Activated CD8-positive, alpha-beta memory T cell treated with anti-CD3 and anti-CD28 coated beads for 24 hours (primary cell): ENCODE measurements around the gene BMP7.

ENCODE experiments used
- DNase-seq: peaks from one replicate; pipeline ENCODE4 v3.0.0-alpha.2; 2020

Gene BMP7

DNA sequence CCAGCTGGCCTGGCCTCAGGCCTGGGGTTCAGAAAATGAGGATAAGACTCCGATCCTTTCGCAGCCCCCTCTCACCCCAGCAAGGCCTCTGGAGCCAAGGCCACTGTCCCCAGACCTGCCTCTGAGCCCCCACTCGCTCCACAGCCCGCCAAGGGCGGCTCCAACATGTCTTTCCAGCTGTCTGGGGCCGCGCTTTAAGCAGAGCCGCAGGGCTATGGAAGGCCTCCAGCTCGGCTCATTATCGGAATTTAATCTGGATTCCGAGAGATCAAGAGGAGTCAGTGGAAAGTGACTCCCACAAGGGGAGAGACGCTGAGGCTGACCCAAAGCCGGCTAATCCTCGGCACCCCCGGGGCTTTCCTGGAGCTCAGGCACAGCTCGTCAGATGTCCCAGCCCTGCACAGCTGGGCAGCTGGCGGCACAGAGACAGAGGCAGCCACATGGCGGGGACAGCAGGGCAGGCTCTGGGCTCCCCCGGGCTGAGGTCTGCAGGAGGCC lies 41.8 kb downstream of the BMP7 start:
- no peak for DNase-seq

- DNase-seq = no peak
These were observed 42.6 kb downstream of the BMP7 start for GRCh38 chr20:57223648-57224489.

- DNase-seq = no peak
These were observed 43.9 kb downstream of the BMP7 start for GRCh38 chr20:57222631-57222950.

GRCh38 chr20:57221916-57222630 lies 44.4 kb downstream of the BMP7 start:
- DNase-seq = no peak

DNA sequence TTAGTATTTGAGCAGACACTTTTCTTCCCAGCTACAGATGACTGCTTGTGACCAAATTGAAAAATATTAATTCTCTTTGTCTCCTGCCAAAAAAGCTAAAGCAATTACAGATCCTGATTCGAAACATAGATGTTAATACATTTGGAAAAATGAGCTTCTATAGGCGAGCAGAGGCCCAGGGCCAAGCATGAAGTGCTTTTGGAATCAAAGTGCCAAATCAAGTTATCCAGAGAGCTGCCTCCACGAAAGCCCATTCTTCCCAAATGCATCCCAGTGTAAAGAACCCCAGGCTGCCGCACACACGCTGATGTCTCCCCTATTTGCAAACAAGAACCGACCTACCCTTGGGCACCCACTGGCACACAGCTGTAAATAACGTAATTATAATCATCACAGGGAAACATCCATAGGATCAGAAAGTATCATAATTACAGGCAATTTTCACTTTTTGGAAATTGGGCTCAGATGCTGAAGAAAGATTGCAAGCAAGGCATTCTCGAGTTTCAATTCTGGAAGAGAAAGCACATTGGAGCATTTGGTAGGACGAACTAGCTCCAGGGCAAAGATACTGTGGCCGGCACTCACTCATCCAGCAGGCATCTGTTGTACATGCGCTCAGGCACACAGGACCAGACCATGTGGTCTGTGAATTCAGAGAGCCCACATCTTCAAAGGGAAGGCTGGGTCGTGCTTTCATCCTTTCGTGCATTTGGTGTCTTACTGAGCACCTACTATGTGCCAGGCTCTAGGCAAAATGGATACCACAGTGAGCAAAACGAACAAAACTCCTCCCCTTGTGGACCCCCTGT lies 45.9 kb downstream of the BMP7 start:
- DNase-seq = no peak

DNA sequence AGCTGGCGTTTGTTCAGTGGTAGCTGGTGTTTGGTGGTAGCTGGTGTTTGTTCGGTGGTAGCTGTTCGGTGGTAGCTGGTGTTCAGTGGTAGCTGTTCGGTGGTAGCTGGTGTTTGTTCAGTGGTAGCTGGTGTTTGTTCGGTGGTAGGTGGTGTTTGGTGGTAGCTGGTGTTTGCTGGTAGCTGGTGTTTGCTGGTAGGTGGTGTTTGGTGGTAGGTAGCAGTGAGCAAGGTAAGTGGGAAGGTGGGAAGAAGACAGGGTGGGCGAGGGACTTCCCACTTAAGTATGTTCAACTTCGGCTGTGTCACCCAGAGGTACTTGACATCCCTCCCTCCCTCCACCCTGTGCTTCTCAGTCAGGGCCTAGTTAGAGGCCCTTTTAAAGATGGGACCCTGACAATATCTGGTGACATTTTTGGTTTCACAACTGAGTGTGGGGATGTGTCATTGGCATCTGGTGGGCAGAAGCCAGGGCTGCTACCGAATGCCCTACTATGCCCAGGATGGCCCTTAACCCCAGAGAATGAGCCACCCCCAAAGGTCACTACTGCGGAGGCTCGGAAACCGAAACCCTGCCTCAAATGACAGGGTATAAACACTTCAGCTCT lies 47.3 kb downstream of the BMP7 start:
- no peak for DNase-seq

GRCh38 chr20:57218489-57218888 lies 48.0 kb downstream of the BMP7 start:
- DNase-seq = no peak

DNA sequence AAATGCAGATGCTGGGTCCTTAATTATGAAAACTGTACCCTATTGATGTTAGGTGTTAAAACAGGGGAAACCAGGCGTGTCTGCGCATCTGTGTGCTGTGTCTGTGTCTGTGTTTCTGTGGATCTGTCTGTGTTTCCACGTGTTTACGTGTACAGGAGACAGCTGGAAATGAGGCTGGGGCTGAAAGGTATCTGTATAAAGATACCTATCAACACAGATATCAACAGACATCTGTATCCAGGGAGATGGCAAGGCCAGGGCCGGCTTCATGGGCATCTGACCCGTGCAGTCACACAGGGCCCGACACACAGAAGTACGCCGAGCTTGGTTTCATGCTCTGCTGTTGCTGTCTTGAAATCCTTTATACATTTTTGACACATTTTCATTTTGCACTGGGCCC lies 48.6 kb downstream of the BMP7 start:
- DNase-seq = no peak

GRCh38 chr20:57216669-57217068 lies 49.8 kb downstream of the BMP7 start:
- DNase-seq = no peak

- DNase-seq = no peak
These were observed 50.5 kb downstream of the BMP7 start for GRCh38 chr20:57215826-57216471.

- no peak for DNase-seq
These were observed 51.0 kb downstream of the BMP7 start for GRCh38 chr20:57215426-57215825.

DNA sequence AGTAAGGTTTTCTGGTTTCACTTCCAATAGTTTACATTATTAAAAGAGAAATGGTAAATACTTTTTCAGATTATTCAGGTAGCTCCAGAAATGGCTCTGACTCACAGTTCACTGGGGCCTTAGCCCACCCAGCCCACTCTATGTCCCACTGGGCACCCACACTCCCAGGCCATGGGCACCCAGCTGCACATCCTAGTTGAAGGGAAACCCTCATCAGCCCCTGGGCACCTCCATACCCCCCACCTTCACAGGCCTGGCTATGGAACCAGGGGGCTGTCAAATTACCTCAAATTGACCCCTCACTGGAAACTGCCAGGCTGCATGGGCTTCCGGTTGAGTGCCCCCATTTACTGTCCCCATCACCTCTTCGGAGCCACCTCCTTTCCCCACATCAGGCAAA lies 51.5 kb downstream of the BMP7 start:
- DNase-seq = no peak

GRCh38 chr20:57214427-57214826 lies 52.0 kb downstream of the BMP7 start:
- DNase-seq = no peak

DNA sequence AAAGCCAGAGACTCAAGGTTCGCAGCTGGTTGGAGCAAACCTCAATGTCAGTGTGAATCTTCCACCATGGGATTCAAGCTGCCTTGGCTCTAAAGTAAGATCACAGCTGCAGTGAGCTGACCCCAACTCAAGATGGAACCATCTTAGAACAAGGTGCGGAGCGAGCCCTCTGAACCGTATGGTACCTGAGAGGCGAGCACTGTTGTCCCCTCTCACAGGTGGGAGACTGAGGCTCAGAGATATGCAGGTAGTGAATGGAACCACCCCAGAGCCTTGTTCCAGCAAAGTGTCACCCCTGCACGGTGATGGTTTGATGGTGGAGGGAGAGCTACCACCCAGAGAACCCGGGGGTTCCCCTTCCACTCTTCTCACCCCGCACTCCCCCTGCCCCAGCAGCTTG lies 52.5 kb downstream of the BMP7 start:
- DNase-seq = no peak

DNA sequence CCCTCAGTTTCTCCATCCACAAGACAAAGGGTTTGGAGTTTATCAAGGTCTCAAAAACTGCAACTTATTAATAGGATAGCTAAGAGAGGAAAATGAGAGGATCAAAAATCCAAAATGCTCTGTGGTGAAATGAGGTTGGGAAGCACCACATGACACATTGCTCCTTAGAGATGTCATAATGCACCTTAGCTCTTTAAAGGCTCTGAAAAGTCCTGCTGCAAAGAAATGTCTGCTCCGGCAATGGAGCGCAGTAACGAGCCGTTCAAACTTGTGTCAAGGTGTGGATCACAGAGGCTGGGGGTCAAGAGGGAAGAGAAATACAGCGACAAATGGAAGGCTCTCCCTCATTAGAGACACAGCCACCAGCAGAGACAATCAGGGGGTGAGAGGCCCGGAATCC lies 53.1 kb downstream of the BMP7 start:
- DNase-seq = no peak

DNA sequence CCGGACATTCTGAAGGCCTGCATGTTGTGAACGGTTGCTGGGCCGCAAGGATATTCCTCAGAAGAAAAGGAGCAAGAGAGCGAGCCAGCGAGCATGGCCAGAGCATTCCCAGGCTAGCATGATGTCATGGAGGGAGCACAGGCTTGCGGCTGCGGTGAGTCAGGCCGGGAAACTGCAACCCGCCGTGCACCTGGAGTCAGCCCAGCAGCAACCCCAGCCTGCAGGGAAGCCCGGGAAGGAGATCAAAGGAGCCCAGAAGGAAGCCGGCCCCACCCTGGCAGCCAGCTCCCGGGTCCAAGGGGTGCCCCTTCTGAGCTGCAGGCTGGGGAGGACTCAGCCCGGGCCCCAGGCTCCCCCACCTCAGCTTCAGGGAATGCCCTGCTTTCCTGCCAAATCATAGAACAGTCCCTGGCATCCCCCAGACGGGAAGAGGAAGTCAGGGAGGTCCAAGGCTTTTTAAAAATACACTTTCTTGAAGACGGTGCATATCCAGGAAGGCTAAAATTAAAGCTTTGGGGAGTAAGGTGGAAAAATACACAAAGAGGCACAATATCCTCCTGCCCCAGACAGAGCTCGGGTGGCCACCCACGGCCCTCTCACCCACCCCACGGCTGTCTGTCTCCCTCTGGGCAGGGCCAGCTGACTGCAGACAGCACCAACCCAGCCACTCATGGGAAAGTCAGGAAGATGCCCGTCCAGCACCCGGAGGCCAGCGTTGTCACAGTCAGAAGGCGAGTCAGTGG lies 53.7 kb downstream of the BMP7 start:
- DNase-seq = no peak

DNA sequence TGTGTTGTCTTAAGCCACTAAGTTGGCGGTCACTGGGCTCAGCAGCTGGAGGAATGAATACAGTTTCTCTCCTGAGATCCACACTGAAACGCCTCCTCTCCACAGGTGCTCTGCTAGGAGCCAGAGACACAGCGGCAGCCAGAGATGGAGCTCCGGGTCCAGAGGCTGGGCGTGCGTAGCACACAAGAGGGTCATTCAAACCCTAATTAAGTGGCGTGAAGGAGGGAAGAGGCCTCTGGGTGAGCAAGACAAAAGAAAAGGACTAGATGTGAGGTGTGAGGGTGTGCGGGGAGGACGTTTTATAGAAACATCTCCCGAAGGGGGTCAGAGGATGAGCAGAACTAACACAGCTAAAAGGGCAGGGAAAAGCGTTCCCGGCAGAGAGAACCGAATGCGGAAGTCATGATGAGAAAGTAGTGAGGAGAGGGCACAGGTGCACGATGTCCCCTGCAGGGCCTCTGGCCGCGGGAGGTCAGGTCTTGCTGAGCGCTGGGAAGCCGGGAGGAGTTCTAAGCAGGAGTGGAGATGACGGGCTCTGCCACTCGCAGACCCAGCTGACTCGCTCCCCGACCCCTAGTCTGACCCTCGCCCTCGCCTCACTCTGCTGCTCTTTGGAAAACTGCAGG lies 54.4 kb downstream of the BMP7 start:
- DNase-seq = no peak

GRCh38 chr20:57211406-57211805 lies 55.0 kb downstream of the BMP7 start:
- DNase-seq = no peak

DNA sequence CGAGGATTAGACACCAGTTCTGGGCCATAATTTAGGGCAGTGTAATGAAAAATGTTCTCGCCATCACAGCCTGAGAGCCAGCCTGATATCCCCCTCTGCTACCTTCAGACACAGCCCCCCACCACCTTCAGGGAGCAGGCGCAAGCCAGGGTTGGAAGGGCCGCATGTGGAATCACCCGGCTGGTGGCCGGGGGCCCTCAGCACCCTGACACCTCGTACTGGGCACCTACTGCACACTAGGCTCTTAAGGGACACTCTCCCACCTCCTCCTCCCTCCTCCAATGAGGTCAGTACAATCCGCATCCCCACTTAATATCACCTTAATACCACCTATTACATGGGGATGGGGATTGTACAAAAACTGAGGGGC lies 55.5 kb downstream of the BMP7 start:
- DNase-seq = no peak

DNA sequence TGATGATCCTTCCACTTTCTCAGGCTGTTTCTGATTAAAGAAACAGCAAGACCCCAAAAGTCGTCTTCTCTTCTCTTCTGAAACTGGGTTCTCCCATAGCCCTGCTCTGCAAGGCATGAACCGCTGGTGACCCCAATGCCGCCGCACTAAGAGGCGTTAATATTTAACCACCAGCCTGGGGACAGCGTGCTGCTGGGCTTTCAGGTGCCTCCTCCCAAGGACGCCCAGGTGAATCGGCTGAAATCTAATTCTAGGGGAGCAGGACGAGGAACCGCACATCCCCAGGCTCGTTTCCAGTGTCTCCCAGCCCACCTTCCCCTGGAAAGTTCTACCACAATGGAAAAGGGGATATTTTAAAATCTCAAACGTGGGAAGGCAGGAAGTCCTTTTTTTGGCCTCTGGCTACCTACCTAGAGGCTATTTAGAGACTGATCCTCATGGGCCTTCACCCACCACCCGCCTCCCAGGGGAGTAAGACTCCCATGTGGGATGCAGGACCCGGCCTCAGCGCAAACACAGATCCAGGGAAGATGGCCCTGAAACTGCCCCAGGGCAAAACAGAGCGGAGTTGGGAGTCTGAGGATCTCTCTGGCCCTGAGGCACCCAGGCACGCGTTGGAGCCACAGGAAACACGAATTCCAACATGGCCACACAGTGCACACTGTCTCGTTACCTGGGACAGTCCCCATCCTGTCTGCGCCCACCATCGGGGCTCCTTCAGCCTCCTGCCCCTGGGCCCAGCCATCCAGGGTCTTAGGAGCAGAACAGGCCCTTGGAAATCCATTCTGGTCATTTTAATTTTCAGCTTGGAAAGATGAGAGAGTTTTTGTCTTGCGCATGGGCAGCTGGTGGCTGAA lies 56.2 kb downstream of the BMP7 start:
- DNase-seq = no peak
